HepG2 (cell line): Measurements from ENCODE around the gene ANKRD60.

Experiments used
- DPF2 ChIP-seq: sonication (generic); formaldehyde crosslinking; IDR thresholded peaks from 2 replicates; pipeline ENCODE4 v1.4.0; 2020; ENCODE audit warnings: mild to moderate bottlenecking, low read depth, missing genetic modification reagents, borderline replicate concordance
- DR1 ChIP-seq: sonication (generic); formaldehyde crosslinking; IDR thresholded peaks from 2 replicates; pipeline ENCODE4 v1.8.0; 2021; ENCODE audit warnings: mild to moderate bottlenecking, missing genetic modification reagents, inconsistent platforms
- SP1 ChIP-seq, 2 experiments: fragments of 450-650 bp in 1 of 2; sonication (generic) in 1 of 2; formaldehyde crosslinking in 1 of 2; IDR thresholded peaks; 2 replicates each; pipeline versions ENCODE4 v1.4.0 to v1.6.1; 2016 to 2020; ENCODE audit warnings: missing genetic modification reagents in 1 of 2

DNA sequence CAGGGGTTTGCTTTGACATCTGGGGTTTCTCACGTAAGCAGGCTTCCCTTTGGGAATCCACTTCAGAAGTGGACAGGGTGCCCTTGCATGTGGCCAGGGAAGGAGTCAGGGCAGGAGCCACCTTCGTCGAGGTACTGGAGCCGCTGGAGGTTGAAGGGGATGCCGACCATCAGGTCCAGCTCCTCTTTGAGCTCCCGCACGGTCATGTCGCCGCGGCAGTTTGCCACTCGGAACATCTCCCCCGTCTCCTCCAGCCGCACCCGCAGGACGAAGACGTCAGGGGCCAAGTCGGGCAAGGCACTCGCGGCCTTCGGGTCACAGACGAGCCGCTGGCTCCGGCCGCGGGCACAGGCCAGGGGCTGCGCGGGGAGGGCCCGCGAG is 360 bp downstream of the ANKRD60 start:
- TF ChIP-seq DR1 (CRISPR knock-in tag) (no peak), SP1 (IDR thresholded peaks at IDR 0.05) (no peak), SP1 (CRISPR knock-in tag; IDR thresholded peaks at IDR 0.05) (no peak), DPF2 (CRISPR knock-in tag) (no peak)
